ENCODE data around the gene NAALADL2.

The NAALADL2 gene

GRCh38 chr3:175659670-175660350 lies 800.7 kb downstream of the NAALADL2 start:
- DNase-seq (ENCODE audit: low read depth in 2 of 2): no peak

- no peak for DNase-seq (ENCODE audit: low read depth in 2 of 2)
Observed at GRCh38 chr3:175662815-175663214, 803.7 kb downstream of the NAALADL2 start.

GRCh38 chr3:175664911-175665310 lies 805.8 kb downstream of the NAALADL2 start:
- DNase-seq (ENCODE audit: low read depth in 2 of 2): no peak

GRCh38 chr3:175668300-175668699 lies 809.2 kb downstream of the NAALADL2 start:
- no peak for DNase-seq (ENCODE audit: low read depth in 2 of 2)

DNA sequence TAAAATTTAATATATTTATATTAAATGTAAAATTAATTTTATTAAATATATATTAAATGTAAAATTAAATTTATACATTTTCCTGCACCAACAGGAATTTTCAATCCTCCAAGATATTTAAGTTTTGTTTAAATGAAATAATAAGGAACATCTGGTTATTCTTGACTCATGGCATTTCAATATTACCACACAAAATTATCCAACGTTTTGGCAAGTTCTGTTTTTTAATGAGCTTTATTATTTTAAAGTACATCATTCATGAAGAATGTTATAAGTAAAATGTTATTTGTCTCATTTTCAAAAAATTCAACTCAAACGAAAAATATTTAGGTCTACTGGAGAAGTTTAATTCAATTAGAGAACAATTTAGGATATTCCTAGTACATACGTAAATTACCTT lies 811.4 kb downstream of the NAALADL2 start:
- DNase-seq (ENCODE audit: low read depth in 2 of 2): no peak

DNA sequence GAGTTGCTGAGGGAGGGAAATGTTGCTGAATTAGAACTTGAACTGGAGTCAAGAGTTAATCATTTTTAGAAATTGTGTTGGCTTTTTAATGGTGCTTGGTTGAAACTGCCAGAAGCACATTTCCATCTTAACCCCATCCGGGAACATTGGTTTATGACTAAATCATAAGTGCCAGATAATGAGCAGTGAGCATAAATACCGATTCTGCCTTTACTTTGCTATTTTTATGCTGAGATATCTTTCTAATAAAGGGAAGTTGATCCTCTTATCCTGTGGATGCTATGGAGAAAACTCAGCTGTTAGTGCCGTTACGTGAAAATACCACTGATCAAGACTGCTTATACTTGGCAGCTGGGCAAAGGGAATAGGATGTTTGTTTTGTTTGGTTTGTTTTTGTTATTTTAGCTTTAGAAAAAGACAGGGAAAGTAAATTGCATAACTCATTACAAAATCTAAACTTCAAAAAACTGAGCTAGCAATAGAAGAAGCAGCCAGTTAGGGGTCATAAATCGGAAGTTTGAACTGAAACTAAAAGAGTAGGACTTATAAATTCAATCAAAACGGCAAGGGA lies 813.1 kb downstream of the NAALADL2 start:
- no peak for DNase-seq (ENCODE audit: low read depth in 2 of 2)

DNA sequence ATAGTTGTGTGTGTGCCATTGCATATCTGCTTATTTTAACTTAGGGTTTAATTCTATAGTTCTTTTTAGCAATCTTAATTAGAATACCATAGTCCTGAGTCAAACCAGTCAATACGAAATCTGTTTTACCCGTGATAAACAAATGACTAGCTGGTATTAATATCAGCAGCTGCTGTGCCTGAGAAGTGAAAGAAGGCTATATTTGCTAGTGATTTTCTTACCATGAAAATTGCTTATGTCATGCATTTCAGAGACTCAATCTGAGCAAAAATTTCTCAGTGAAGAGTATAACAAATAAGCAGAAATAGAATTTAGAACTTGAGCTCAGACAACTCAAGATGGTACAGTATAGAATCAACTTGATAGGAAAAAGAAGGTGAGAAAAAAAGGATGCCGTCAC lies 820.4 kb downstream of the NAALADL2 start:
- no peak for DNase-seq (ENCODE audit: low read depth in 2 of 2)

GRCh38 chr3:175692256-175692655 lies 833.1 kb downstream of the NAALADL2 start:
- DNase-seq (ENCODE audit: low read depth in 2 of 2): no peak

- no peak for DNase-seq (ENCODE audit: low read depth in 2 of 2)
Observed at GRCh38 chr3:175695251-175695650, 836.1 kb downstream of the NAALADL2 start.

DNA sequence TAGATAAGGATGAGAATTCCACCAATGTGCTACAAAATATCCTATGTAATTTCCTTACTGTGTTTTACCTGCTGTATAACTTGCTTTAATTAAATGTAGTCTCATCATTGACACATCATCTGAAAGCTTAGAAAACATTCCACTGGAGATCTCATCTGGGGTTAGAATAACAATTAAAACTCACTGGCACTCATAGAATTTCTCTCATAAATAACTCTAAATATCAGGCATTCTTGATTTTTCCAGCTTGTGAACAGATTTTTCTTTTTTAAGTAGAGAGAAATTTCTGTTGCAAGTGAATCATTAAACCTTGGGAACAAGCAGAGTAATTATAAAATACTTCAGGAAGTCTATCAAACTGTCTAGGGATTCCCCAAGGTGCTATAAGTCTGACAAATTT lies 843.8 kb downstream of the NAALADL2 start:
- DNase-seq (ENCODE audit: low read depth in 2 of 2): no peak

GRCh38 chr3:175704366-175705055 lies 845.4 kb downstream of the NAALADL2 start:
- DNase-seq (ENCODE audit: low read depth in 2 of 2): no peak

- DNase-seq (ENCODE audit: low read depth in 2 of 2): no peak
Observed at GRCh38 chr3:175713268-175713667, 854.1 kb downstream of the NAALADL2 start.

- no peak for DNase-seq (ENCODE audit: low read depth in 2 of 2)
Observed at GRCh38 chr3:175716446-175716845, 857.3 kb downstream of the NAALADL2 start.

DNA sequence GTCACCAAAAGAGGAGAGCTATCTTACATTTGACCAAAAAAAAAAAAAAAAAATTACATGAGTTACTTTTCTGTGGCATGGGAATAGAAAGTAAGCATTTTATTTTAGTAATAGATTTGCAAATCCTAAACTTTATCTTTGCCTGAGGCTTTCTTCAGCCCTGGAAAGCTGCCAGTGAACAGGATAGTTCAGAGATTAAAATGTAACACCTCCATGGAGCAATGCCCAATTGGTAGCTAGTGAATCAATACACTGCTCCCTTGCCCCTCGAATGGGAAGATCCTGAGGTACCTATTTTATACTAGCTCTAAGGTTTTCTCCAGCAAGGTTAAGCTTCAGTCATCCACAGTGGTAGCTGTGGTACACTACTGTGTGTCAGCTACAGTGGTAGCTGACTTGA lies 867.1 kb downstream of the NAALADL2 start:
- no peak for DNase-seq (ENCODE audit: low read depth in 2 of 2)

- DNase-seq (ENCODE audit: low read depth in 2 of 2): no peak
Observed at GRCh38 chr3:175728566-175728965, 869.4 kb downstream of the NAALADL2 start.

GRCh38 chr3:175729466-175729865 lies 870.3 kb downstream of the NAALADL2 start:
- DNase-seq (ENCODE audit: low read depth in 2 of 2): no peak

- no peak for DNase-seq (ENCODE audit: low read depth in 2 of 2)
Observed at GRCh38 chr3:175731543-175731942, 872.4 kb downstream of the NAALADL2 start.

DNA sequence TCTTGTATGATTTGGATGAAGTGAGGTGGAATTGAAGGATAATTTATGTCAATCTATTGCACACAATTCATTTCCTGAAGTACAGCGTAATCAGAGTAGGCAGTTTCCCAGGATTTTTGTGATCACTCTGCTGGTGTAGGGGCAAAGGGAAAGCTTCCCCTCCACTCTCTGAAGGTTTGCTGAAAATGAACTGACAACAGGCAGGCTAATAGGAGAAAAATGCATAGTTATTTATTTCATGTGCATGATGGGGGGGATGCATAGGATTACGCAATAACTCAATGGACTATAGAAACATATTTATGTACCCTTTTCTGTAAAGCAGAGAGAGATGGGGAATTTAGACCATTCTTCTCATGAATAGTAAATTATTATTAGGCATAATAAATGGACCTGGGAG lies 872.9 kb downstream of the NAALADL2 start:
- DNase-seq (ENCODE audit: low read depth in 2 of 2): no peak

DNA sequence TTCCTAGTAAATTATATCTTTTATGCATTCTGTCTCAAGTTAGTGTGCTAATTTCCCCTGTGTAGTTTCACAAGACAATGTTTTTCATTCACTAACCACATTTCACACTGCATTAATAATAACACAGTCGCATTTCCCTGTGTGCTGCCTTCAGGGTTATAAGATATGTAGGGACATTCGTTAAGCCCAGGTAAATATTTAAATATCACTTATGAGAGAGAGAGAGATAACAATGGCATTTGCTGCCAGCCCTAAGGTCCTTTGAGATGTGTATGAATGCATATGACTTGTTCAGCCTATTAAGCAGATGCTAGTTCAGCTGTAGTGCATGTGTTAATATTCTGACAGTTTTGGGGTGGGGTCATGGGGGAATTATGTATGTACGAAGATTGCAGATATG lies 876.7 kb downstream of the NAALADL2 start:
- no peak for DNase-seq (ENCODE audit: low read depth in 2 of 2)

GRCh38 chr3:175737646-175738572 lies 878.8 kb downstream of the NAALADL2 start:
- no peak for DNase-seq (ENCODE audit: low read depth in 2 of 2)

- no peak for DNase-seq (ENCODE audit: low read depth in 2 of 2)
Observed at GRCh38 chr3:175741951-175742350, 882.8 kb downstream of the NAALADL2 start.

DNA sequence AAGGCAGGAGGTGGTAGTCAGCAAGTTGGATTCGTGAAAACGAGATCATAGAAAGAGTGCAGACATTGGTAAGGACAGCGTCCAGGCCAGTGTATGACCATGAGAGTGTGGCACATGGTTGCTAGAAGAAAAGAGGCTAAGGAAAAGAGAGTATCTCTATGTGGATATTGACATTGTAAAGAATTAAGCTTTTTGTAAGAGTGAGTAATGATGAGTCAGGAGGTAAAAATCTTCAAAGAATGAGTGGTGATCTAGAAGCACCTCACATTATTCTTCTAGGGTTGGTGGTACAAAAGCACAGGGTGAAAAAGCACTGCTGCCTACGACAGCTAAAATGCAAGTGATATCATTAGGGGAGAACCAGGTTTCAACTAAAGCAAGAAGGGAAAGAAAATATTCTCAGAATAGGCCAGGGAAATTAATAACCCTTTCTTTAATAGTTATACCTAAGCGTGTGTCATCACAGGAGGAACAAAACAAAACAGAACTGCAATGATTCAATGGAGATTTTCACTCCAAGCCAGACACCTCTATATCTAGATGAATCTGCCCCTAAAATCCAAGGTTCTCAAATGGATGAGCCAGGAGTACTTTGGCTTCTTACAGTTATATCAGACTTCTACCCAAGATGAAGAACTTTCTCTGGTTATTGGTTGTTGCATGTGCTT lies 884.7 kb downstream of the NAALADL2 start:
- DNase-seq (ENCODE audit: low read depth in 2 of 2): no peak
